NT2/D1 (cell line): Measurements from ENCODE around the gene URGCP.

Experiments
- SUZ12 ChIP-seq: IDR thresholded peaks from 2 replicates; pipeline ENCODE4 v1.6.1; 2011; ENCODE audit not compliant: insufficient read length, insufficient read depth; ENCODE audit errors: extremely low read depth
- YY1 ChIP-seq: IDR thresholded peaks from 2 replicates; pipeline ENCODE4 v1.6.1; 2011; ENCODE audit not compliant: insufficient read length, insufficient read depth
- ZNF274 ChIP-seq: IDR thresholded peaks from 2 replicates; pipeline ENCODE4 v1.6.1; 2011; ENCODE audit warnings: mild to moderate bottlenecking, low read depth, low read length

GRCh38 chr7:43864126-43864525 is 42.3 kb downstream of the URGCP start:
- TF ChIP-seq YY1 (no peak), ZNF274 (no peak), SUZ12 (no peak)
